GM19455 (cell line): ENCODE results near the gene IP6K3.

Source experiments
- ATAC-seq: cut with Tn5 transposase; IDR thresholded peaks from one replicate; pipeline ENCODE4 v1.9.1; 2021; ENCODE audit not compliant: unreplicated experiment

Gene IP6K3

DNA sequence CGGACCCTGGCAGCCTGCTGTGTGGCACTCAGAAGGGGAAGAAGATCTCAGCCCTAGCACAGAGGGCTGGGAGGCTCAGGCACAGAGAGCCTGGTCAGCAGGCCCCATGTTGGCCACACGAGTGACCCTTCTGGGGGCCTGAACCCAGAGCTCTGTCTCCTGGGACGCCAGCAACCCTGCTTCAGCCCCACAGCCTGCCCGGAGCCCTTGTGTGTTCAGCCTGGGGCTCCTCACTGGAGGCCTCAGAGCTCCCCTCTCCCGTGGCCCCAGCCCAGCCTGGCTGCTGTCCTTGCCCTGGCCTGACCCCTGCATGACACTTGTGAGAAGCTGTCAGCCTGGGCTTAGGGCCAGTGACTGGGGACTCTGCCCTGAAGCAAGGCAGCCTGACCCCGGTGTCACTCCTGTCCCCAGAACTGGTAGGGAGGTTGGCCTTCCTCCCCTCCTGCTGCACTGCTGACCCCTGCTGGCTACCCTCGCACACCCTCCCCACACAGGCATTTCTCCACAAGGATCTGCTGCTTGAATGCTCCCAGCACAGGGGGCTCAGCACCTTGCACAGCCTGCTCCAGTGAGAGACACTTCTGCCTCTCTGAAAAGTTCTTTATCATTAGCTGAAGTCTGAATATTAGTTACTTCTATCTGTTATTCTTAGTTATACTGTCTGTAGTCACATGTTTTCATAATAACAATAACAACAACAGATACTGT is 15.4 kb upstream of the IP6K3 start:
- no peak for ATAC-seq

DNA sequence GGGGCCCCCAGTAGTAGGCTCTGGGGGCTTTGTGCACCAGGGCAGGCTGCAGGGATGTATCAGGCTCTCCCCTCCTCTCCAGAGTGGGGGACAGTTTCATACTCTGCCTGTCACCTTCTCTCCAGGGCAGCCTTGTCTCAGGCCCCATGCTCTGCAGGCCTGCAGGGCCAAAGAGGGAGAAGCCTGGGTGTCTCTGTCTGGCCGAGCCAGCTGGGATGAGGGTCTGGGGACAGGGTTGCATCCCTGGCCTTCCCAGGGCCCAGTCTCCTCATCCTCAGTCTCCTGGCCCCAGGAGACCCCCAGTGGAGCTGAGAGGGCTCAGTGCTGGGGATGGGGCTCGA is 14.8 kb upstream of the IP6K3 start:
- no peak for ATAC-seq

DNA sequence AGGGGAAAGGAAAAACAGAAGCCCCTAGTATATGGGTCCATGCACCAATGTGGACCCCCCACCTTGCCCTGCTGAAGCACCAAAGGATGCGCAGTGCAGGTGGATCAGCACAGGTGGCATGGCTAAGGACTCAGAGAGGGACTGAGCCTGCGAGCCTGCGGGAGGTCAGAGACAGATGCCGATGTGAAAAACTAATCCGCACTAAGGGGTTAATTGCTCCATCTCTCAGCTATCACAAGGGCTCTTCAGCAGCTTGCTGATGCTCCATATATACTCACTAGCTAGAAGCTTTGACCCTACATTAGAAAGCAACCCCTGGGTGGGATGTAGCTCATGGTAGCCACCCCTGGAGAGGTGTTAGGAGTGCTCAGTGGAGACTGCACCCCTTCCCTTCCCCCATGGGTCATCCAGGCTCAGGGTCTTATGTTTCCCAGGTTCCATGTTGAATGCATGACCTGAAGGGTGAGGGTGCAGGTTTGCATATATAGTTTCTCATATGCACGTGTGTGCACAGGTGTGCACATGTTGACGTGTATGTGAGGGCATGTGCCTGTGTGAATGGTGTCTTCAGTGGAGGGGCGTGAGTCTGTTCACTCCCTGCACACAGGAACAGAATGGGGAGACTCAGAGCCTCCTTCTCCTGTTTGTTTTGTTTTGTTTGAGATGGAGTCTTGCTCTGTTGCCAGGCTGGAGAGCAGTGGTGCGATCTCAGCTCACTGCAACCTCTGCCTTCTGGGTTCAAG is 13.4 kb upstream of the IP6K3 start:
- ATAC-seq = no peak

DNA sequence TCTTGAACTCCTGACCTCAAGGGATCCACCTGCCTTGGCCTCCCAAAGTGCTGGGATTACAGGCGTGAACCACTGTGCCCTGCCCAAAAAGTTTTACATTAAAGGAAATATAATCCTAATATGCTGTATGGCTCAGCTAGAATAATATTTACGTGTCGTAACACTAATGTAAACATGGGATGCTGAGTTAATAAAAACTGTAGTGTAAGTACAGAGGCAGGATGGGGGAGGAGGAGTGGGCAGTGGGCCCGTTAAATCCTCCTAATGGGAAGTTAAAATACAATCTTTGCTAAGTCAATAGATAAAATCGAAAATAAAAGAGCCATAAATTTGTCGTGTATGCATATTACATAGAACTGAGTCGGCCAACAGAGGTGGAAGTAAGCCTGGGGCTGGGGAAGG is 12.1 kb upstream of the IP6K3 start:
- no peak for ATAC-seq

DNA sequence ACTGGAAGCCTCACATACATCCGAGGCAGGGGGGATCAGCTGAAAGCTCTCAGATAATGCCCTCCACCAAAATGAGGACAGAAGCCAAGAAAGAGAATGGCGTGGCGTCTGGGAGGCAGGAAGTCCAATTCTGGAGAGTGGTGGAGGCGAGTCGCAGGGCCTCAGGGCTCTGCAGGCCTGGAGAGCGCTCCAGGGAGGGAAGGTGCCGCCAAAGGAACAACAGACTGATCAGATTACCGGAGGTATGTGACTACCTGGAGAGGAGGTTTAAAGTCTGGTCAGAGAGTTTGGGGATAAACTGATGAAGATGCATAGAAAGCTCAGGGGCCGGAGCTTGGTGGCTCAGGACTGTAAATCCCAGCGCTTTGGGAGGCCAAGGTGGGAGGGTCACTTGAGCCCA is 11.2 kb upstream of the IP6K3 start:
- no peak for ATAC-seq

DNA sequence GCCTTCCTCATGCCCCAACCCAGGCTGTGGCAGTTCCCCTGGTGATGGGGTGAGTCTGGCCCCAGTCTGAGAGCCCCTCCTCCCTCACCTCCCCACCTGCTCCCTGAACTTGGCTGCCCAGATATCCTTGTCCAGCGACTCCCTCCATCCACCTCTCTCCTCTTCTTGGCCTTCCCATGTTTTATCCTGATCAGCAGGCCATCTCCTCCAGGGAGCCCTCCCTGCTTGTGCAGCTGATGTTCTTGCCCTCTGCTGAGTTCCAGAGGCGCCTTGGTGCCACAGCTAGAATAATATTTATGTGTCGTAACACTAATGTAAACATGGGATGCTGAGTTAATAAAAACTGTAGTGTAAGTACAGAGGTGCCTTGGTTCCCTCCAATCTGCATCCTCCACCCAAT is 10.4 kb upstream of the IP6K3 start:
- ATAC-seq = no peak

DNA sequence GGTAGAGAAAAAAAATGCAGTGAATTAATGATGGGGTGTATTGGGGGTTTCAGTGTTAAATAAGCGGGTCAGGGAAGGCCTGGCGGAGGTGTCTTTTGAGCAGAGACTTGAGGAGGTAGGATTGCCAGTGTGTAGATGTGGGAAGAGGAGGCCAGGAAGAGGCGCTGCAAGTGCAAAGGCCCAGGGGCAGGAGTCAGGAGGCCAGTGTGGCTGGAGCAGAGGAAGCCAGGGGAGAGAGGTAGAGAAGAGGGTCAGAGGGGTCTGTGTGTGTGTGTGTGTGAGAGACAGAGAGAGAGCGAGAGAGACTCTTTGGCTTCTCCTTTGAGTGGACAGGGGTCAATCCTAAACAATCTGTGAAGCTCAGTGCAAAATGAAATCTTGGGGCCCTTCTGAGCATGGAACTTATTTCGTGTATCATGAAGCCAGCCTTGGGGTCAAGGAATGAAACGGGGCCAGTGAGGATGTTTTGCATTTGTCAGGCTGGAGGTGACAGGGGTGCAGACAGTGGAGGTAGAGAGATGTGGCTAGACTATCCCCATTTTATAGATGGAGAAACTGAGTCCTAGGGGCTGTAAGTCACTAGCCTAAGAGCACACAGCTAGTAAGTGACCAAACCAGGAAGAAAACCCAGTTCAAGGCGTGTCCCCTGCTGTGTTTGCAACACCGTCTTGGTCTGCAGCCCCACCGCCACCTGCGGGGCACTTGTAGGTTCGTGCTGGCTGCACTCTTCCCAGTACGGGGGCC is 9.7 kb upstream of the IP6K3 start:
- ATAC-seq = no peak

DNA sequence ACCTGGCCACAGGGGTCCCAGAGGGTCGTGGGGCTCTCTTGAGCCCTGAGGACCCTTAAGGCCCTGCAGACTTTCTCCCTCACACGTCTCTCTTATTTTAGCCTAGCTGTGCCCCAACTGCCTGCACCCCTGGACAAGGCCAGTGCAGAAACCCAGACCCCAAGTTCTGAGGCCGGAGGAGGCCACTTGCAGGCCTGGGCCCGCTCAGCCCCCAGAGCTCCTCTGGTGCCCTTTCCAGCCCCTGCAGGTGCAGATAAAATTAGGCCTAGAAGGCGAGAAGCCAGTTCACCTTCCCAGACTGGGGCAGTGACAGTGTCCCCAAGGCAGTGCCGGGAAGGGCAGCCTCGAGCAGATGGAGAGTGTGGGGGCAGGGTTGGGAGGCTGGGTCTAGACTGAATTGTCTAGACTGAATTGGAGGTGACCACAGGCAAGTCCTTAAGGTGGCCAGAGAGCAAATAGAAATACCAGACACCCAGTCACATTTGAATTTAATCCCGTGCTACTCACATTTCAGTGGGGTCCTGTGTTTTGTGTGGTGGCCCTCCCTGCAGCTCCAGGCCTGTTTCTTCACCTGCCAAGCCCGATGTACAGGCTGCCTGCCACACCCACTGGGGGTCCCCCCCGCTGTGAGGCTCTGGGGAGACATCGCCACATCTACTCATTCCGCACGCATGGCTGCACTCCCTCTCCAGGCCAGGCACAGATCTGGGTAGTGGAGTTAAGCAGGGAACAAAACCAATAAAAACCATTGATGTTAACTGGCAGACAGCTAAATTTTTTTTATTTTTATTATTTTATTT is 8.6 kb upstream of the IP6K3 start:
- ATAC-seq = no peak

DNA sequence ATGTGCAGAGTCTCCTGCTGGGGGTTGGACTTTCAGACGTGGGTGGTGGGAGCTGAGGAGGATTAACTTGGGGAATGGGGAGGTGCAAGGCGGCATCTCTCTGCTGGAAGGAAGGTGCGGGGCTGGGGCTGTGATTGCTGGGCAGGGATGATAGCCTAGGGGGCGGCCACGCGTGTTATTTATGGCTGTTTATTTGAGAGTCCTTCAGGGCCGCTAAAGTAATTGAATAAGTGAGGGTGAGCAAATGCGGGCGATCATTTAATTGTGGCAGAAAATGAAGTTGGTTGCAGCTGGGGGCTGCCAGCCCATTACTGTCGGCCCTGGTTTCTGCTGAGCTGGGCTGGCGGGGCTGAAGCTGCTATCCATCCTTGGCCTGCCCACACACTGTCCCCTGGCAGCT is 7.5 kb upstream of the IP6K3 start:
- no peak for ATAC-seq

DNA sequence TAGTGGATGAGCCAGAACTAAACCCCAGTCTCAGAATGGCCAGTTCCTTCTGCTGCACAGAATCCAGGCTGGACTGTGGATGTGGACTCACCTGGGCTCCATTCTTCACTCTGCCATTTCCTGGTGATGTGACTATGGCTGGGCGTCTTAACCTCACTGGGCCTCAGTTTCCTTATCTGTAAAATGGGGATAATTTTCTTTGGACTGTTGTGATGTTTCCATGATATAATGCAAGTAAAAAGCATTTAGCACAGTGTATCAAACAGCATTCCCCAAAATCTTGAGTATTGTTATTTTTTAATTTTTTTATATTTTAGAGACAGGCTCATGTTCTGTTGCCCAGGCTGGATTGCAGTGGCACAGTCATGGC is 5.9 kb upstream of the IP6K3 start:
- no peak for ATAC-seq

DNA sequence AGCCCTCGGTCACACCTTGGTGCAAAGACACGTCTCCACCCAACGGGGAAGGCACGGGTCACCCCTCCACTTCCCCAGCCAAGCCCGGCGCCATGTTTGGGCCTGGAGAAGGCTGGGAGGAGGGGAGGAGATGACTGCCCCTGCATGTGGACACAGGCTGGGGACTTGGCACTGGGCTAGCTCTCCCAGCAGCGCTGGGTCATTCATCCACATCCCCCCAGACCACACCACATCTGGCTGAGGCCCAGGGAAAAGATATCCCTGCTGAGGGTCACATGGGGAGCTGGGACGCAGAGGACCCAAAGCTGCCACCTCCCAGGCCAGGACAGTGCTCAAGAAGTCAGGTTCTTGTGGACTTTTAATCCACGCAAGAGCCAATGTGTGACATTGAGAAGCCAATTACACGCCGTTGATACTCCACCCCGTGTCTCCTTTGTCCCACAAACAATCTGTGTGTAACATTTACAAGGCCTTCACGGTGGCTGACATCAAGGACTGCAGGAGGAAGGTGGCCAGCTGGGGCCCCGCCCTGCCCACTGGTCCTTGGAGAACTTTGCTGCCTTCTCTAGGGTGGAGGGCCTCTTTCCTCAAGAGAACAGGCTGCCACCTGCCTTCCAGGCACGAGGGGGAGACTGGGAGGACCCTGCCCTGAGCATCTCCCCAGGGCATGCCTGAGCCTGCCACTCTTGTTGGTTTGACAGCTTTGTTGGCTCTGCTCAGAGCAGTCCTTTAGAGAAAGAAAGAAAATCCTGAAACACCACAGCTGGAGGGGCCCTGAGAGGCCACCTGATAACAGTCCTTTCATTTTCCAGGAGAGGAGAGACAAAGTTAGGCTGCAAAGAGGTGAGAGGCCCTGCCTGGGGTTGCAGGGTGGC is 5.3 kb upstream of the IP6K3 start:
- ATAC-seq = no peak

DNA sequence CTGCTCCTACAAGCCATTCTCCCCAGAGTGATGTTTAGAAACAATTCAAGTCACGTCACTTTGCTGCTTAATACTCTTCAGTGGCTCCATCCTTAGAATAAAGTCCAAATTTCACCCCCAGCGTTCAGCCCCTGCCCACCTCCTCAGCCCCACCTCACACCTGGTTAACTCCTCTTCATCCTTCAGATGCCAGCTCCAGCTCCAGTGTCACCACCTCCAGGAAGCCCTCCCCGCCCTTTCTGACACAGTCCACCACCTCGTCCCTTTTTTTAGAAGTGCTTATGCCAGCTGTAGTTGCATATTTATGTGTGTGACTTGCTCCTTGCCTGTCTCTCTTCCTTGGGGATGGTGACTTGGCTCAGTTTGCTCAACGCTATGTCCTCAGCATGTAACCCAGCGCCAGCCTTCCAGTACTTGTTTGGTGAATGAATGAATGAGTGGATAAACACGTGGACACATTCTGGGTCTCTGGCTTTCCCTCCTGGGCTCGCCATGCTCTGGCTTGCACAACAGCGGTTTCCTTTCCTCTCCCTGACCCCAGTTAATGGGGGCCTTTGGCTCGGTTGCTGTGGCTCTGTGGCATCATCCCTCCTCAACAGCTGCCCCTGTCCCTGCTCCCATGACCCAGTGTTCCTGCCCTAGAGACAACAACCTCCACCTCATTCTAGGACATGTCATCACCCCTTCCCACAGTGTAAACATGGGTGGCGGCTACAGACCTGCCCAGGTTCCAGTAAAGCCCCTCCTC is 3.7 kb upstream of the IP6K3 start:
- ATAC-seq = no peak

DNA sequence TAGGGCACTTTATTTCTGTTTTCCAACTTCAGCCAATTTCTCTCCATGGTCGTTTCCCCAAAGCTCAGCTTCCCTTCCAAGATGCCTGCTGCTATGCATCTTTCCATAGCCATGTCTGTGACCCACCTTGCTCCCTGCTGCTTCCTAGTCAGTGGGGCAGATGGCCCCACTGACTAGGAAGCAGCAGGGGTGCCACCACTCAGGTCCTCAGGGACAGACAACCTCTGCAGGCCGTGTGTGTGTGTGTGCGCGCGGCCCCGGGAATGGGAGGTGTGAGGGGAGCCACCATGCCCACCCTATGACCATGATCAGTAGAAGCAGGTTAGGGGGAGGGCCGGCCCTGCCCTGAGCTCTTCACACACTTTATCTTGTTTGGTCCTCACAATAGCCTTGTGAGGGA is 2.7 kb upstream of the IP6K3 start:
- no peak for ATAC-seq

DNA sequence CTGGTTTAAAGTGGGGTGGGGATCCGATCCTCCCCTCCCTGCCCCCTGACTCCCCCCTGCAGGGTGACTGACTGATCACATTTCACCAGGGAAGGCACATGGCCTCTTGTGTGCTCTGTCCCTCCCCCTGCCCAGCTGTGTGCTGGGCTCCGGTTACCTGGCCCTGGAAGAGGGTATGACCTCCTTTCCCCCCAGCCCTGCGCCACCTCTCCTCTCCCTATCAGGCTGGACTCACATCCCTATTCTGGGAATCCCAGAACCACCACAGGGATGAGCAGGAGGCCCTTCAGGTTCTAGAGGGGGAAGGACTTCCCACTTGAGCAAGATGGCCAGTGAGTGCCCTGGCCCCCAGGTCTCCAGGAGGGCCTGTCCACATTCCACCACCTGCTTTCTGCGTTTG is 2.1 kb upstream of the IP6K3 start:
- ATAC-seq = no peak

DNA sequence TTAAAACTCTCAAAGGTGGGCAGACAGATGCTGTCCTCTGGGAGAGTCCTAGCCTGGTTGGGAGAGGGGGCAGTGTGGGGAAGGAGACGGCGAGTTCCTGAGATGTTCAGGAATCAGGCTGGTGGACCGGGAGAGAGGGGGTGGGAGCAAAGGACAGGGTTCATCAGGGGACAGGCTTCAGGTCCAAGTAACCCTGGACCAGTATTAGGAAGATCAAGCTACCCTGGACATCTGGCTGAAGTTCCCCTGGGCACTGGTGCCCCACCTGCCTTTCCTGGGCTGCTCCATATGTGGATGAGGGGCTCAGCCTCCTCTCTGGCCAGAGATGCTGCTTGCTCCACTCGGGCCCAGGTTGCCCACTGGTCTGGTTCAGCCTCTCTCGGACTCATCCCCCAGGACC is 1.1 kb upstream of the IP6K3 start:
- ATAC-seq = no peak

DNA sequence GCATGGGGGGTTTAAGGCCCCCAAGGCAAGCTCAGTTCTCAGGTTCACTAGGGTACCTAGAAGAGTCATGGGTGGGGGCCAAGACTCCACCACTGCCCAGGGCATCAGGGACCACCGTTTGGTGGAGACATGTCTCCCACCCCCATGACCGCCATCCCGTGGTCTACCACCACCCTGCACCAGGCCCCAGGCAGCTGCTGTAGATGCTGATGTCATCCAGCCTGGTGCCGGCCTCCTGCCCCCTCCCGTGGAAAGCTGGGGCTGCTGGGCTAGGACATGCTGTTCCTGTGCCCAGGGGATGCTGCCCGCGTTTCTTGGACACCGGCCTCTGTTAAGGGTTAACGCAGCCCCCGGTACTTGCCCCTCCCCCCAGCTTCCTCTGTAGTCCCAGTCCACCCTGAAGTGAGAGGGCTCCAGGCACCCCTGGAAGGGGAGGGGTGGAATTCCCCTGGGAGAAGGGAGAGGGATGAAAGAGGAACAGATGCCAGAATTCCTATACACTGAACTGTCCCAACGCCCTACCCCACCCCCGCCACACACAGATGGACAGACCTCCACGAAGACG is 587 bp downstream of the IP6K3 start:
- ATAC-seq = no peak

DNA sequence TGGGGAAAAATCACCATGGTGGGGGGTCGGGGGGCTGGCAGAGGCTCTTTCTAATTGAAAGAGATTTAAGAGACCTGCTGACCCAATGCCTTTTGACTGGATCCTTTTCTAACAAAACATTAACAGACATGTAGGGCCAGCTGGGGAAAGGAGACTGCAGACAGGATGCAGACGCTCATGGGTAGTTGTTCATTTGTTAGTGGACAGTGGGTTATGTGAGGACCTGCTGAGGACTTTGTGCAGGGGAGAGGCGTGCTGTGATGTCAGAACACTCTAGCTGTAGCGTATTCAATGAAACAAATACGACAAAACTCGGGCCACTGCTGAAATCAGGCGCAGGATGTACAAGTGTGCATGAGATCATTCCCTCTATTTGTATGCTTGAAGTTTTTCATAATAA is 1.2 kb downstream of the IP6K3 start:
- ATAC-seq = no peak

DNA sequence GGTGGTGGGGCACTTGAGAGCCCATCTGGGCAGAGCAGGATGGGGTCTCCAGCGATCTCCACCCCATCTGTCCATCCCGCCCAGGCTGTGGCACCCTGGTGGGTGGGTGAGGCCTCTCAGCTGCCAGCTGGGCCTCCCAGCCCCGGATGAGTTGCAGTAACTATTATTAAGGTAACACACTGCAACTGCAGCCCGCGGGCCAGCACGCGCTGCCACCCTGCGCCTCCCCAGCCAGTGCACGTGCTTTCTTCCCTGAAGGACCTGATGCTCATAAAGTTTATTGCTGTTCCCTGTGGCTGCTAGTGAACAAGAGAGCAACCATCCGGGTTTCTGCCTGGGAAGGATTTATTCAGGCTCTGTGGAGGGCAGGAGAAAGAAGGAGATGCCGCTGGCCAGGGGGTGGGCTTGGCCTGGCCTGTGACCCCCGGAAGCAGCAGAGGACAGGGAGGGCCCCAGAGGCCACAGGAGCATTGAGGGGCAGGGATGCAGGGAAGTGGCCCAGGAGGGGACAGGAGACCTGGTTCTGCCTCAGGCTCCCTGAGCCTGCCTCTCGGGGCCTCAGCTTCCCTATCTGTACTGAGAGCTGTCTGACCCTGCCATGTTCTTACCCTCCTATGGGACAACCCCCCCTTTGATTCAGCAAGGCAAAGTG is 1.7 kb downstream of the IP6K3 start:
- no peak for ATAC-seq
